ENCODE data around the gene LY6G6D.

GRCh38 chr6:31687321-31687720, 27.8 kb upstream of the LY6G6D start:
- TF ChIP-seq, protein P1, sequence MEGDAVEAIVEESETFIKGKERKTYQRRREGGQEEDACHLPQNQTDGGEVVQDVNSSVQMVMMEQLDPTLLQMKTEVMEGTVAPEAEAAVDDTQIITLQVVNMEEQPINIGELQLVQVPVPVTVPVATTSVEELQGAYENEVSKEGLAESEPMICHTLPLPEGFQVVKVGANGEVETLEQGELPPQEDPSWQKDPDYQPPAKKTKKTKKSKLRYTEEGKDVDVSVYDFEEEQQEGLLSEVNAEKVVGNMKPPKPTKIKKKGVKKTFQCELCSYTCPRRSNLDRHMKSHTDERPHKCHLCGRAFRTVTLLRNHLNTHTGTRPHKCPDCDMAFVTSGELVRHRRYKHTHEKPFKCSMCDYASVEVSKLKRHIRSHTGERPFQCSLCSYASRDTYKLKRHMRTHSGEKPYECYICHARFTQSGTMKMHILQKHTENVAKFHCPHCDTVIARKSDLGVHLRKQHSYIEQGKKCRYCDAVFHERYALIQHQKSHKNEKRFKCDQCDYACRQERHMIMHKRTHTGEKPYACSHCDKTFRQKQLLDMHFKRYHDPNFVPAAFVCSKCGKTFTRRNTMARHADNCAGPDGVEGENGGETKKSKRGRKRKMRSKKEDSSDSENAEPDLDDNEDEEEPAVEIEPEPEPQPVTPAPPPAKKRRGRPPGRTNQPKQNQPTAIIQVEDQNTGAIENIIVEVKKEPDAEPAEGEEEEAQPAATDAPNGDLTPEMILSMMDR (conservative IDR thresholded peaks at IDR 0.05; ENCODE audit: low read depth, low read length), result no peak
- TF ChIP-seq EZH2 (IDR thresholded peaks at IDR 0.05; ENCODE audit: borderline replicate concordance, low read depth, low read length, poor library complexity, severe bottlenecking), result no peak
